Amniotic epithelial cell (primary cell): ENCODE data around the gene ISG20.

Source experiments
- DNase-seq: peaks from one replicate; pipeline ENCODE4 v3.0.0-alpha.2; 2010; ENCODE audit warnings: low read depth

The ISG20 gene

GRCh38 chr15:88638626-88639372 lies at the start of gene ISG20:
TSS of gene ISG20 (plus strand) at chr15:88639016. CDS start at chr15:88639367, 351 bp downstream.
- peak; percentile 98 for DNase-seq

GRCh38 chr15:88590759-88591158 lies 48.1 kb upstream of the ISG20 start:
- DNase-seq: no peak

GRCh38 chr15:88591384-88591783 lies 47.4 kb upstream of the ISG20 start:
- no peak for DNase-seq

GRCh38 chr15:88603885-88604284 lies 34.9 kb upstream of the ISG20 start:
- no peak for DNase-seq

DNA sequence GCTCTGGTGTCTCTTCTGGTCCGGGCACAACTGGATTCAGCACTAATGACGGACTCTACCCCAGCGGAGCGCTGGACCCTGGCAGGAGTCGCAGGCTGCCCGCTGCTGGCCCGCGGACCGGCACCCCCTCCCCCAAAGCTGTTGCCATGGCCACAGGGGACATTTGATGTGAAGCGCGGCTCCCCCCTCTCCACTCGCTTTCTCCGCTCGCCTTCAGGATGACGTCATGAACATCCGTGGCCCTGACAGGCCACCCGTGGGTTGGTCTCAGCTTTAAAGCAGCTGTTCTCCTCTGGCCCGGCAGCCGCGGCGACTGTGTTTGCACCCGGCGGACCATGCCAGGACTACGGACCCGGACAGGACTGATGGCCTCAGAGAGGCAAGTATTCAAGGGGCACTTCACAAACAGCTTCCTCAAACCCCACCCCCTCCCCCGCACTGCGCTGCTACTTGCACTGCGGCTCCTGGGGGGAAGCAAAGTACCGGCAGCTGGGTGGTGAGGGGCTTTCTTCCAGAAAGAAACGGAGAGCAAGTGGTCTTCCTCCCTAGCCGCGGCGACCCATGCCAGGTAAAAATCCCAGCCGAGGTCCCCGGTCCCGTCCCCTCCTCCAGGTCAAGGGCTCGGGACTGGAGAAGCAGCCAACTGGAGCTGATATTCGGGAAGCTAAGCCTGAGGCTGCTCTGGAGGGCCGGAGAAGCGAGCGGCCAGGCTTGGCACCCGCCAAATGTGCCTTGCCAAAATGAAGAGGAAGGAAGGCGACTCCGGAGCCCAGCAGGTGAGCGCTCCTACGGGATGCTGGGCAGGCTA lies 34.2 kb upstream of the ISG20 start:
- DNase-seq: no peak

GRCh38 chr15:88605189-88606069 lies 33.4 kb upstream of the ISG20 start:
- peak; percentile 25 for DNase-seq

GRCh38 chr15:88606070-88606794 lies 32.6 kb upstream of the ISG20 start:
- DNase-seq: no peak

GRCh38 chr15:88607951-88608350 lies 30.9 kb upstream of the ISG20 start:
- no peak for DNase-seq

DNA sequence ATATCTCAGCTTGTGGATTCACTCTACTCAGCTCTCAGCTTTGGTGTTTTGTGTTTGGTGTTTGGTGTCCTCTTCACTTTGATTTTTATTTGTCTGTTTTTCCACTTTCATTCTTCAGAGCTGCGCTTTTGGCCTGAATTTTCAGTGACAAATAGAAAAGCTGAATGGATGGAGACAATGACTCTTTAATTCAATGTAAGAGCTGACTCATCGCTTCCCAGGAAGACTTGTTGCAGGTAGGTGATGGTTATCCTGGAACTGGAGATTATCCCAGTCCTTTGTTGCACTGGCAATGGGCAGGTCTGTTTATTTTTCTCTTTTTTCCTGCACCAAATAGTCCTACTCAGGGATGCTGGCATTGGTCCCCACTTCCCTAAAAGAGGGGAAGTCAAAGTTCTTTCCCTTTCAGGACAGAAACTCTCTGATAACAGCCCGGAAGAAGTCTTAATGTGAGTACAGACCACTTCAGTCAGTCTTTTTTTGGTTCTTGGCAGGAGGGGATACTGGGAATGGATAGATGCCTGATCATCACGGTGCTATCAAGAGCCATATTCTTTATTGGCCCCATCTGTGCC lies 30.1 kb upstream of the ISG20 start:
- DNase-seq: no peak

DNA sequence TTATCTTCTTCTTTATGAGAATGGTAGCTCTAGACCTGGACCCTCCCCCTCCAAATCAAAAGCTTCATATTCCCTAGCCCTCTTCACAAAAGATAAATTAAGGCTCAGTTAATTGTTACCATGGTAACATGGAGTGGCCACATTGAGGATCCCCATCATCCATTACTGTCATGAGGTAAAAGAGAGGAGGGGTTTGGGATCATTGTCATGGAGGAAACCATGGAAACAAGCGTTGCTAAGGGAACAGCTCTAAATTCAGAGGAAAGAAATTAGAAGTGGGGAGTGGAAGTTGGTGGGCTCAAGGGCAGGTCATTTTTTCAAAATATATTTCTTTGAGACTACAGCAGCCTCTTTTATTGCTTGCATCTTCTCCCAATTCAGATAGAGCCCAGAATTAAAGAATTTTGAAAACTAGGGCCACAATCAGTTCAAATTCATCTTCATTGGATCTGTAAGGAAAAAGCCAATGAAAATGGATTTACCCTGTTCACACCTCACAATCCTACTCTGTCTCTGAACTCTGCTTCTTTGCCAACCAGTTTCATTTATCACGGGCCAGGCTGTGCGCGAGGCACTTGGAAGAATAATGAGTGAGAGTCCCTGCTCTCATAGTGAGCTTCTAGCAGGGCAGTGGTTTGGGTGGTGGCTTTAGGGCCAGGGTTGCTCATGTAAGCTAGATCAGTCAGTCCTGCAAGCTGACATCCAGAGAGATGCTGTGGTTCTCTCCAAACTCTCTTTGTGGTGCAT lies 29.3 kb upstream of the ISG20 start:
- DNase-seq: no peak

GRCh38 chr15:88610701-88611231 lies 28.1 kb upstream of the ISG20 start:
- DNase-seq: no peak

- no peak for DNase-seq
Observed at GRCh38 chr15:88612186-88612796, 26.5 kb upstream of the ISG20 start.

- peak; percentile 35 for DNase-seq
Observed at GRCh38 chr15:88613074-88613944, 25.5 kb upstream of the ISG20 start.

GRCh38 chr15:88615303-88616107 lies 23.3 kb upstream of the ISG20 start:
- no peak for DNase-seq

GRCh38 chr15:88616240-88616639 lies 22.6 kb upstream of the ISG20 start:
- DNase-seq: no peak

GRCh38 chr15:88617031-88617722 lies 21.6 kb upstream of the ISG20 start:
- DNase-seq: no peak

- no peak for DNase-seq
Observed at GRCh38 chr15:88617790-88618189, 21.0 kb upstream of the ISG20 start.
